HepG2 (cell line): ENCODE measurements around the gene MPIG6B. TPM values are rescaled to one million over a fixed set of nuclear protein-coding genes. Genes with fewer than 3 reads are reported as not detected.
A peak's percentile ranks its signal among the peaks of the same experiment; 100 is the strongest.

Experiments
- ATAC-seq: fragments of 200-7000 bp; cut with Tn5 transposase; 3 replicates; pipeline ENCODE4 v1.9.1; 2020; ENCODE audit warnings: mild to moderate bottlenecking, moderate library complexity
- BruUV-seq: library from RNA; stranded (reverse); fragments of 400-500 nt; replicated peaks from 2 replicates; lab custom pipeline; 2021; lab: Mats Ljungman, UMichigan
- CTCF ChIA-PET: fragments of 300-600 bp; formaldehyde crosslinking; extraction: SDS; loops from one replicate; lab custom pipeline; 2021; ENCODE audit warnings: low total read pairs, inconsistent platforms, low intra/inter-chr PET ratio; lab: Yijun Ruan, JAX
- POLR2A ChIA-PET: fragments of 350-600 bp; sonication (Branson Sonifier 250); formaldehyde crosslinking; loops from one replicate; lab custom pipeline; 2020; ENCODE audit warnings: antibody characterized with exemption, inconsistent platforms; lab: Yijun Ruan, JAX
- DNase-seq: peaks from one replicate; pipeline ENCODE4 v3.0.0-alpha.2; 2015; ENCODE audit warnings: low spot score
- FAIRE-seq: peaks from 3 replicates; lab custom pipeline; 2011; peaks lifted over from hg19 to GRCh38; lab: Jason Lieb, UNC
- H2AFZ ChIP-seq: one replicate; pipeline ENCODE4 v1.6.1; 2011; ENCODE audit warnings: low read length, inconsistent platforms
- H3K27ac ChIP-seq: fragments of 300-600 bp; 3 replicates; pipeline ENCODE4 v1.8.0; 2011; ENCODE audit warnings: mixed run types, mild to moderate bottlenecking, mixed read lengths, low read length, inconsistent platforms; ENCODE audit not compliant: insufficient read depth; ENCODE audit errors: extremely low read length
- H3K27me3 ChIP-seq, 2 experiments: fragments of 200-600 bp in 1 of 2; 2 replicates in 1 of 2; 3 replicates in 1 of 2; pipeline versions ENCODE4 v1.6.0 to v1.8.0; 2011; ENCODE audit warnings: low read length in 2 of 2, mild to moderate bottlenecking in 2 of 2, moderate library complexity in 2 of 2, inconsistent platforms in 1 of 2; ENCODE audit not compliant: insufficient read depth in 2 of 2, control insufficient read depth in 1 of 2
- H3K36me3 ChIP-seq, 2 experiments: fragments of 200-600 bp in 1 of 2; replicated peaks in 1 of 2; 2 replicates in 1 of 2; 3 replicates in 1 of 2; pipeline versions ENCODE4 v1.5.1 to v1.8.0; 2011; ENCODE audit warnings: low read length in 2 of 2, inconsistent platforms in 1 of 2; ENCODE audit not compliant: insufficient read depth in 2 of 2, control insufficient read depth in 1 of 2
- H3K4me1 ChIP-seq: 2 replicates; pipeline ENCODE4 v1.5.1; 2012; ENCODE audit warnings: low read length, inconsistent platforms; ENCODE audit not compliant: insufficient read depth
- H3K4me2 ChIP-seq: 2 replicates; pipeline ENCODE4 v1.6.0; 2011; ENCODE audit warnings: low read depth, low read length, inconsistent platforms
- H3K4me3 ChIP-seq, 3 experiments: fragments of 200-600 bp in 1 of 3; sonication (generic), shearing (Covaris generic) in 1 of 3; replicated peaks in 1 of 3; 2 replicates each; pipeline ENCODE4 v1.5.1; 2011 to 2016; ENCODE audit warnings: low read length in 3 of 3, inconsistent platforms in 2 of 3, low read depth in 2 of 3, mild to moderate bottlenecking in 2 of 3, control low read depth in 1 of 3, mixed read lengths in 1 of 3; ENCODE audit not compliant: insufficient read depth in 1 of 3
- H3K79me2 ChIP-seq: one replicate; pipeline ENCODE4 v1.6.1; 2011; ENCODE audit warnings: low read length, inconsistent platforms; ENCODE audit not compliant: insufficient read depth
- H3K9ac ChIP-seq: 2 replicates; pipeline ENCODE4 v1.6.0; 2011; ENCODE audit warnings: mild to moderate bottlenecking, low read depth, low read length, inconsistent platforms; ENCODE audit not compliant: insufficient read depth
- H3K9me3 ChIP-seq: 2 replicates; pipeline ENCODE4 v1.5.1; 2012; ENCODE audit warnings: mild to moderate bottlenecking, low read length
- H4K20me1 ChIP-seq: 2 replicates; pipeline ENCODE4 v1.6.0; 2011; ENCODE audit warnings: inconsistent platforms, mild to moderate bottlenecking, low read length, moderate library complexity; ENCODE audit not compliant: insufficient read depth
- FOSL2 ChIP-seq: sonication (generic); formaldehyde crosslinking; IDR thresholded peaks from 2 replicates; pipeline ENCODE4 v1.4.0; 2020; ENCODE audit warnings: missing genetic modification reagents
- RFX3 ChIP-seq: IDR thresholded peaks from 2 replicates; pipeline ENCODE4 v1.6.1; 2016; ENCODE audit warnings: missing biosample characterization, missing genetic modification reagents
- SIN3A ChIP-seq: IDR thresholded peaks from 2 replicates; pipeline ENCODE4 v1.6.1; 2011; ENCODE audit warnings: low read depth, mild to moderate bottlenecking, control low read depth, low read length, borderline replicate concordance
- XRCC5 ChIP-seq: fragments of 200-400 bp; formaldehyde crosslinking; optimal IDR thresholded peaks from 2 replicates; pipeline ENCODE3; 2017; ENCODE audit warnings: mild to moderate bottlenecking, low read length
- ZNF770 ChIP-seq: sonication (generic); formaldehyde crosslinking; IDR thresholded peaks from 2 replicates; pipeline ENCODE4 v1.5.0; 2020; ENCODE audit warnings: mild to moderate bottlenecking, missing genetic modification reagents
- WGBS: methylation state at CpG from one replicate; pipeline ENCODE4 v1.1.6; 2017; ENCODE audit warnings: low lambda C conversion rate; 5-methylcytosine and 5-hydroxymethylcytosine counted together
- in situ Hi-C: cut with HindIII; loops from 2 replicates; pipeline ENCODE4 v1.10.0; 2017; ENCODE audit warnings: low pct_unique_long_range_greater_than_20kb; ENCODE audit not compliant: extremely low pct_ligation_motif_present
- intact Hi-C: fragments of 100-400 bp; cut with micrococcal nuclease; formaldehyde crosslinking; loops from one replicate; pipeline ENCODE4 v1.10.0; 2022; ENCODE audit not compliant: unreplicated experiment
- polyA plus RNA-seq, 8 experiments: library from polyadenylated mRNA; depleted of rRNA in 3 of 8; stranded (reverse) in 7 of 8; unstranded in 1 of 8; fragments of >200 nt; fragmentation: Illumina TruSeq in 4 of 8; extraction: Trizol in 4 of 8; gene quantifications; 2 replicates each; pipeline versions ENCODE4 v1.2.1 to v1.2.3, GENCODE V29; 2011 to 2016; ENCODE audit warnings: low read depth in 4 of 8, missing spikeins in 1 of 8, mixed read lengths in 1 of 8; ENCODE audit not compliant: insufficient read depth in 1 of 8
- total RNA-seq, 5 experiments: library from RNA; depleted of rRNA; stranded (reverse); fragments of >200 nt; fragmentation: Illumina TruSeq; extraction: Trizol; gene quantifications; 2 replicates each; pipeline ENCODE4 v1.2.3, GENCODE V29; 2016; ENCODE audit warnings: low read depth in 1 of 5

Gene MPIG6B
- total and polyA plus RNA-seq, 2 of the 13 experiments (the other 11 are each of a cell fraction or from before 2014, with no cell fraction given) = not detected

DNA sequence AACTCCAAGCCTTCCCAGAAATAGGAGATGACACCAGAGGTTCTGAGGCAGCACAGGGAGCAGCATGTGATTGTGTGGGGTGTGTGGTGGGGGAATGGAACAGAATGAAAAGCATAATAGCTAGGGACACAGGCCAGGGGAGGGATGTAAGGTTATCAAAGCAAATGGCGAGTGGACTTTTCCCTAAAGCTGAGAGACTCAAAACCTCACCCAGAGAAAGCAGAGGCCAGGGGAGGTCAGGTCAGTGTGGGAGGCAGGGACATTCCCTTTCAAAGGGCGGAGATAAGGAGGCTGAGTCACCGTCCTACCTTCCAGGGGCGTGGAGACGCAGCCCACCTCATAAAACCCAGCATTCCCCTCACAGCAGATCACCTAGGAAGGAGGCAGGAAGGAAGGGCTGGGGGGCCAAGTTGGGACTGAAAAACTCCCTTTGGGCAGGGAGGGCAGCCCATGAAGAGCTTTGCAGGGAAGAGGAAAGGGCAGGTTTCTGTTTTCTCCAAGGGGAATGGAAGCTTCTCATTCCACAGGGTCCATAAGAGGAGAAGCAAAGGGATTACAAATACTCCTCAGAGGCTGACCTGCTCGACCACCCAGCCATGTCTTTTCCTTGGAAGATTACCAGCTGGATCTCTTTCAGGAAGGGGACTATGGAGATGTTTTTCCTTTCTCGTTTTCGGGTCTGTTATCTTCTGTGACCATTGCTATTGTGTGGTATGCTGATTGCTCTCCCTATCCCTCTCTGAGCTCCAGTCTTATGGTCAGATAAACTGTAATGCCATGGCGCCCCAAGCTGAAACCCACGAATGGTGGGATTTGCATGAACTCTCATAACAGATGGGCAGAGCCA lies 32.7 kb upstream of the MPIG6B start:
- Histone ChIP-seq H3K27me3 (no peaks in the 10 kb centered on the region), H3K79me2 (no peaks in the 10 kb centered on the region), H3K4me3 (no peak overlapping the region), H3K36me3 (peaks cover 60 to 73% of the 10 kb centered on the region in 2 experiments), H4K20me1 (no peaks in the 10 kb centered on the region), H3K9ac (no peak overlapping the region), H3K9me3 (no peaks in the 10 kb centered on the region), H3K4me2 (no peak overlapping the region), H3K4me1 (peaks cover 12% of the 10 kb centered on the region; the same call in 1 of the 2 replicates), H3K27ac (no peak overlapping the region), H2AFZ (no peak overlapping the region)
- ChIA-PET POLR2A (interaction anchor here (0.5 to 4.9 kb wide), 4 partner anchors 12 to 77 kb away, joined by 3 to 22 read pairs (median 4); partner anchors contain the start of gene ABHD16A), CTCF (interaction anchor here (0.5 to 1.2 kb wide), 2 partner anchors 10 kb away, joined by 3 to 5 read pairs; partner anchors contain the start of gene LY6G5C)
- TF ChIP-seq XRCC5 = peak; percentile 37
- TF ChIP-seq RFX3 = no peak
- TF ChIP-seq SIN3A = no peak
- peak; percentile 34; the same call in 1 of the 2 replicates for TF ChIP-seq FOSL2 (CRISPR knock-in tag)
- TF ChIP-seq ZNF770 (CRISPR knock-in tag) = 0 out of 2 replicates have a peak, but pooled peaks have one; percentile 20
- intact Hi-C loops = no loop called here
- in situ Hi-C loops = no loop called here
- DNase-seq (no peak), FAIRE-seq (no peak), ATAC-seq (no peak; the same call in 2 of the 3 replicates)
- no TSS peak for BruUV-seq
- 86% methylated on average over 10 of the region's 10 CpGs for WGBS
